ENCODE data around the gene ACYP2. TPM values are rescaled to one million over a fixed set of nuclear protein-coding genes. Genes with fewer than 3 reads are reported as not detected.
"Not testable (repeated sequence)": the region's sequence is repeated elsewhere in the genome, so short reads cannot be mapped to it uniquely, and the experiment has no call there.

ACYP2 gene
- total RNA-seq, 1 experiment from 2014 or later: 9.2 TPM

- H3K27ac ChIP-seq: no peak overlapping the region
These were observed 8.6 kb upstream of the ACYP2 start for GRCh38 chr2:54106631-54107454.

GRCh38 chr2:54107455-54107764 is 8.0 kb upstream of the ACYP2 start:
- H3K27ac ChIP-seq: no peak overlapping the region
- 0 out of 2 replicates have a peak, but pooled peaks cover 3% of the 10 kb centered on the region for H3K4me1 ChIP-seq (replicated peaks)
- no peaks in the 10 kb centered on the region for H3K9me3 ChIP-seq (replicated peaks)
- H3K36me3 ChIP-seq: no peaks in the 10 kb centered on the region
- no peaks in the 10 kb centered on the region for H3K27me3 ChIP-seq (replicated peaks)
- H3K4me3 ChIP-seq: no peak overlapping the region
- no peak for DNase-seq (ENCODE audit: low read depth in 1 of 2, low spot score in 2 of 2)

More at GRCh38 chr2:54106631-54107454, 8.6 kb upstream of the ACYP2 start:
- H3K36me3 ChIP-seq: no peaks in the 10 kb centered on the region
- H3K27me3 ChIP-seq (replicated peaks): no peaks in the 10 kb centered on the region
- peak; percentile 41 to 53 for DNase-seq (ENCODE audit: low read depth in 1 of 2, low spot score in 2 of 2)
- H3K4me1 ChIP-seq (replicated peaks): 0 out of 2 replicates have a peak, but pooled peaks cover 3% of the 10 kb centered on the region
- H3K4me3 ChIP-seq: no peak overlapping the region
- no peaks in the 10 kb centered on the region for H3K9me3 ChIP-seq (replicated peaks)

- H3K27ac ChIP-seq: no peak overlapping the region
These were observed 7.4 kb upstream of the ACYP2 start for GRCh38 chr2:54107903-54108615.

GRCh38 chr2:54109848-54110247 is 5.6 kb upstream of the ACYP2 start:
- H3K36me3 ChIP-seq: no peaks in the 10 kb centered on the region
- H3K4me1 ChIP-seq (replicated peaks): peaks cover 4% of the 10 kb centered on the region; the same call in 1 of the 2 replicates
- no peaks in the 10 kb centered on the region for H3K27me3 ChIP-seq (replicated peaks)
- H3K4me3 ChIP-seq: no peak overlapping the region
- H3K9me3 ChIP-seq (replicated peaks): no peaks in the 10 kb centered on the region
- no peak for DNase-seq (ENCODE audit: low read depth in 1 of 2, low spot score in 2 of 2)
- H3K27ac ChIP-seq: no peak overlapping the region

More at GRCh38 chr2:54107903-54108615, 7.4 kb upstream of the ACYP2 start:
- H3K9me3 ChIP-seq (replicated peaks): no peaks in the 10 kb centered on the region
- DNase-seq (ENCODE audit: low read depth in 1 of 2, low spot score in 2 of 2): no peak
- H3K27me3 ChIP-seq (replicated peaks): no peaks in the 10 kb centered on the region
- H3K36me3 ChIP-seq: no peaks in the 10 kb centered on the region
- 0 out of 2 replicates have a peak, but pooled peaks cover 3% of the 10 kb centered on the region for H3K4me1 ChIP-seq (replicated peaks)
- H3K4me3 ChIP-seq: no peak overlapping the region

- H3K27me3 ChIP-seq (replicated peaks); DNase-seq (ENCODE audit: low read depth in 1 of 2, low spot score in 2 of 2); H3K36me3 ChIP-seq; H3K4me1 ChIP-seq (replicated peaks); H3K9me3 ChIP-seq (replicated peaks): not testable (repeated sequence)
- 0 out of 2 replicates have a peak overlapping the region, but pooled peaks have one; percentile 99 for H3K27ac ChIP-seq
- H3K4me3 ChIP-seq: peak overlapping the region; percentile 70
These were observed 936 bp upstream of the ACYP2 start for GRCh38 chr2:54114479-54114878.

- DNase-seq (ENCODE audit: low read depth in 1 of 2, low spot score in 2 of 2): peak in 1 of 2 experiments; percentile 1
- H3K4me3 ChIP-seq: peak overlapping the region; percentile 70
- peaks cover 4% of the 10 kb centered on the region; the same call in 1 of the 2 replicates for H3K36me3 ChIP-seq
- peak overlapping the region; percentile 99 for H3K27ac ChIP-seq
- H3K9me3 ChIP-seq (replicated peaks): peaks cover 4% of the 10 kb centered on the region; the same call in 1 of the 2 replicates
- H3K4me1 ChIP-seq (replicated peaks): peaks cover 7% of the 10 kb centered on the region; the same call in 1 of the 2 replicates
- H3K27me3 ChIP-seq (replicated peaks): no peaks in the 10 kb centered on the region
These were observed 505 bp upstream of the ACYP2 start for GRCh38 chr2:54114936-54115283.

GRCh38 chr2:54116598-54116997 is 1.2 kb downstream of the ACYP2 start:
- DNase-seq (ENCODE audit: low read depth in 1 of 2, low spot score in 2 of 2); H3K36me3 ChIP-seq; H3K27ac ChIP-seq; H3K4me3 ChIP-seq; H3K27me3 ChIP-seq (replicated peaks); H3K9me3 ChIP-seq (replicated peaks); H3K4me1 ChIP-seq (replicated peaks): not testable (repeated sequence)

GRCh38 chr2:54120950-54121349 is 5.5 kb downstream of the ACYP2 start:
- Histone ChIP-seq H3K36me3 (no peaks in the 10 kb centered on the region; the same call in 1 of the 2 replicates), H3K27me3 (replicated peaks) (no peaks in the 10 kb centered on the region), H3K27ac (no peak overlapping the region), H3K9me3 (replicated peaks) (peaks cover 4% of the 10 kb centered on the region; the same call in 1 of the 2 replicates), H3K4me3 (no peak overlapping the region), H3K4me1 (replicated peaks) (peaks cover 22% of the 10 kb centered on the region)
- DNase-seq (ENCODE audit: low read depth in 1 of 2, low spot score in 2 of 2): no peak

GRCh38 chr2:54122171-54122935 is 6.9 kb downstream of the ACYP2 start:
- H3K4me3 ChIP-seq: no peak overlapping the region

GRCh38 chr2:54122939-54123338 is 7.5 kb downstream of the ACYP2 start:
- Histone ChIP-seq H3K9me3 (replicated peaks) (no peaks in the 10 kb centered on the region), H3K36me3 (no peaks in the 10 kb centered on the region; the same call in 1 of the 2 replicates), H3K4me1 (replicated peaks) (peaks cover 20% of the 10 kb centered on the region), H3K4me3 (no peak overlapping the region), H3K27ac (peak overlapping the region; percentile 19; the same call in 1 of the 2 replicates), H3K27me3 (replicated peaks) (no peaks in the 10 kb centered on the region)
- DNase-seq (ENCODE audit: low read depth in 1 of 2, low spot score in 2 of 2): peak; percentile 55 to 61

More at GRCh38 chr2:54122171-54122935, 6.9 kb downstream of the ACYP2 start:
- no peaks in the 10 kb centered on the region for H3K9me3 ChIP-seq (replicated peaks)
- no peaks in the 10 kb centered on the region; the same call in 1 of the 2 replicates for H3K36me3 ChIP-seq
- no peak for DNase-seq (ENCODE audit: low read depth in 1 of 2, low spot score in 2 of 2)
- H3K4me1 ChIP-seq (replicated peaks): peaks cover 20% of the 10 kb centered on the region
- no peaks in the 10 kb centered on the region for H3K27me3 ChIP-seq (replicated peaks)
- peak overlapping the region; percentile 6; the same call in 1 of the 2 replicates for H3K27ac ChIP-seq

- not testable (repeated sequence) for H3K9me3 ChIP-seq (replicated peaks); H3K27me3 ChIP-seq (replicated peaks); H3K36me3 ChIP-seq; H3K27ac ChIP-seq; DNase-seq (ENCODE audit: low read depth in 1 of 2, low spot score in 2 of 2); H3K4me3 ChIP-seq
- peaks cover 16% of the 10 kb centered on the region for H3K4me1 ChIP-seq (replicated peaks)
These were observed 11.8 kb downstream of the ACYP2 start for GRCh38 chr2:54127174-54127573.

GRCh38 chr2:54133056-54133455 is 17.6 kb downstream of the ACYP2 start:
- Histone ChIP-seq H3K4me3 (no peak overlapping the region), H3K27me3 (replicated peaks) (no peaks in the 10 kb centered on the region), H3K9me3 (replicated peaks) (no peaks in the 10 kb centered on the region), H3K27ac (no peak overlapping the region), H3K4me1 (replicated peaks) (no peaks in the 10 kb centered on the region), H3K36me3 (no peaks in the 10 kb centered on the region)
- DNase-seq (ENCODE audit: low read depth in 1 of 2, low spot score in 2 of 2): no peak

- no peak overlapping the region for H3K4me3 ChIP-seq
- no peak for DNase-seq (ENCODE audit: low read depth in 1 of 2, low spot score in 2 of 2)
- no peaks in the 10 kb centered on the region for H3K36me3 ChIP-seq
- H3K27me3 ChIP-seq (replicated peaks): no peaks in the 10 kb centered on the region
- no peak overlapping the region for H3K27ac ChIP-seq
- H3K9me3 ChIP-seq (replicated peaks): no peaks in the 10 kb centered on the region
- no peaks in the 10 kb centered on the region for H3K4me1 ChIP-seq (replicated peaks)
These were observed 23.8 kb downstream of the ACYP2 start for GRCh38 chr2:54139210-54139609.
